Liver (tissue), 9 donors: Measurements from ENCODE around the gene HBG2. TPM values are rescaled to one million over a fixed set of nuclear protein-coding genes. Genes with fewer than 3 reads are reported as not detected.
"Not testable (repeated sequence)": the region's sequence is repeated elsewhere in the genome, so short reads cannot be mapped to it uniquely, and the experiment has no call there.

Source experiments
- DNase-seq: peaks from one replicate; pipeline ENCODE4 v3.0.0-alpha.2; 2017; ENCODE audit warnings: low spot score
- H3K27ac ChIP-seq, 2 donors: one replicate each; pipeline ENCODE4 v1.7.0; 2013; ENCODE audit warnings: inconsistent platforms in 2 of 2, low read length in 2 of 2, control low read depth in 1 of 2, low read depth in 1 of 2, mild to moderate bottlenecking in 1 of 2
- H3K27me3 ChIP-seq, 4 donors: one replicate each; pipeline versions ENCODE4 v1.6.1 to v1.7.0; 2013; ENCODE audit warnings: low read length in 3 of 4, inconsistent platforms in 1 of 4, mild to moderate bottlenecking in 1 of 4, moderate library complexity in 1 of 4; ENCODE audit not compliant: control insufficient read depth in 4 of 4, insufficient read depth in 4 of 4
- H3K36me3 ChIP-seq, 4 donors: one replicate each; pipeline versions ENCODE4 v1.6.1 to v1.7.0; 2013; ENCODE audit warnings: low read length in 3 of 4, mild to moderate bottlenecking in 3 of 4, low read depth in 1 of 4, moderate library complexity in 1 of 4; ENCODE audit not compliant: control insufficient read depth in 4 of 4, insufficient read depth in 3 of 4
- H3K4me1 ChIP-seq, 4 donors: one replicate each; pipeline versions ENCODE4 v1.6.1 to v1.7.0; 2013; ENCODE audit warnings: low read length in 3 of 4, mild to moderate bottlenecking in 3 of 4, moderate library complexity in 1 of 4; ENCODE audit not compliant: control insufficient read depth in 4 of 4, insufficient read depth in 4 of 4
- H3K4me3 ChIP-seq, 3 donors: one replicate each; pipeline versions ENCODE4 v1.6.1 to v1.7.0; 2013; ENCODE audit warnings: low read length in 3 of 3, control low read depth in 1 of 3, low read depth in 1 of 3, mild to moderate bottlenecking in 1 of 3
- H3K9ac ChIP-seq, 2 donors: one replicate each; pipeline ENCODE4 v1.7.0; 2013; ENCODE audit warnings: low read length in 2 of 2, mild to moderate bottlenecking in 2 of 2, moderate library complexity in 2 of 2, control low read depth in 1 of 2, low read depth in 1 of 2
- H3K9me3 ChIP-seq, 4 donors: one replicate each; pipeline versions ENCODE4 v1.6.1 to v1.7.0; 2013; ENCODE audit warnings: low read length in 3 of 4; ENCODE audit not compliant: control insufficient read depth in 4 of 4
- EGR1 ChIP-seq, 2 donors: IDR thresholded peaks; 2 replicates each; pipeline ENCODE4 v1.6.1; 2016 to 2018; ENCODE audit warnings: antibody characterized with exemption in 2 of 2, low read depth in 2 of 2
- FOXA1 ChIP-seq: IDR thresholded peaks from 2 replicates; pipeline ENCODE4 v1.6.1; 2016; ENCODE audit warnings: antibody characterized with exemption
- FOXA2 ChIP-seq: IDR thresholded peaks from 2 replicates; pipeline ENCODE4 v1.6.1; 2016; ENCODE audit warnings: antibody characterized with exemption
- GABPA ChIP-seq, 2 donors: IDR thresholded peaks in 1 of 2; conservative IDR thresholded peaks in 1 of 2; 2 replicates each; pipeline ENCODE4 v1.6.1; 2016; ENCODE audit warnings: antibody characterized with exemption in 2 of 2, mild to moderate bottlenecking in 1 of 2, moderate library complexity in 1 of 2
- HNF4A ChIP-seq, 2 donors: conservative IDR thresholded peaks; 2 replicates each; pipeline ENCODE4 v1.6.1; 2016; ENCODE audit warnings: antibody characterized with exemption in 2 of 2, mild to moderate bottlenecking in 2 of 2
- HNF4G ChIP-seq: IDR thresholded peaks from 2 replicates; pipeline ENCODE4 v1.6.1; 2016; ENCODE audit warnings: antibody characterized with exemption
- JUND ChIP-seq, 2 donors: IDR thresholded peaks; 2 replicates each; pipeline ENCODE4 v1.6.1; 2016; ENCODE audit warnings: antibody characterized with exemption in 2 of 2
- NR2F2 ChIP-seq: IDR thresholded peaks from 2 replicates; pipeline ENCODE4 v1.6.1; 2016; ENCODE audit warnings: antibody characterized with exemption
- RAD21 ChIP-seq, 2 donors: IDR thresholded peaks; 2 replicates each; pipeline ENCODE4 v1.6.1; 2016; ENCODE audit warnings: antibody characterized with exemption in 2 of 2, mild to moderate bottlenecking in 2 of 2
- RXRA ChIP-seq, 2 donors: IDR thresholded peaks; 2 replicates each; pipeline ENCODE4 v1.6.1; 2017 to 2018; ENCODE audit warnings: antibody characterized with exemption in 2 of 2, mild to moderate bottlenecking in 1 of 2
- SP1 ChIP-seq: IDR thresholded peaks from 2 replicates; pipeline ENCODE4 v1.6.1; 2018; ENCODE audit warnings: antibody characterized with exemption, mild to moderate bottlenecking
- TAF1 ChIP-seq: conservative IDR thresholded peaks from 2 replicates; pipeline ENCODE4 v1.6.1; 2016; ENCODE audit warnings: antibody characterized with exemption, mild to moderate bottlenecking
- YY1 ChIP-seq: IDR thresholded peaks from 2 replicates; pipeline ENCODE4 v1.6.1; 2016; ENCODE audit warnings: antibody characterized with exemption, mild to moderate bottlenecking
- WGBS: extraction: QIAGEN DNeasy Blood & Tissue Kit; methylation state at CpG from one replicate; pipeline ENCODE4 v1.1.7; 2013; 5-methylcytosine and 5-hydroxymethylcytosine counted together
- polyA plus RNA-seq, 2 donors: library from polyadenylated mRNA; stranded (reverse) in 1 of 2; unstranded in 1 of 2; fragments of 200-250 nt in 1 of 2; fragments of >200 nt in 1 of 2; fragmentation: Nextera tagmentation in 1 of 2; extraction: Ambion mirVana in 1 of 2; gene quantifications; one replicate each; pipeline versions ENCODE4 v1.2.1 to v1.2.3, GENCODE V29; 2013 to 2015
- total RNA-seq, 2 donors: library from RNA; depleted of rRNA; stranded (reverse); fragments of >200 nt; gene quantifications; one replicate each; pipeline ENCODE4 v1.2.3, GENCODE V29; 2014
- TF ChIP-seq, protein P1 (sequence below): fragments of 150-350 bp; IDR thresholded peaks from 2 replicates; pipeline ENCODE4 v1.5.1; 2017; ENCODE audit warnings: improper control_type of control experiment, low read depth, low read length; ENCODE audit not compliant: missing input control
- TF ChIP-seq, protein P2 (sequence below): IDR thresholded peaks from 2 replicates; pipeline ENCODE4 v1.6.1; 2016; ENCODE audit warnings: antibody characterized with exemption
- TF ChIP-seq, protein P3 (sequence below): IDR thresholded peaks from 2 replicates; pipeline ENCODE4 v1.6.1; 2016; ENCODE audit warnings: antibody characterized with exemption
- TF ChIP-seq, protein P4 (sequence below): IDR thresholded peaks from 2 replicates; pipeline ENCODE4 v1.6.1; 2016; ENCODE audit warnings: antibody characterized with exemption
- donor health status: healthy.
- donor health status: healthy.
- donor health status: healthy.
- donor health status: healthy.
- donor health status: healthy.

Gene HBG2
- total and polyA plus RNA-seq, 4 donors = 0.71 to 55,632 TPM; not detected in 2

GRCh38 chr11:5258543-5259262 is 4.1 kb upstream of the HBG2 start:
- H3K4me3 ChIP-seq = no peak overlapping the region
- H3K9ac ChIP-seq = no peak overlapping the region
- no peak for DNase-seq
- TF ChIP-seq, protein P1, sequence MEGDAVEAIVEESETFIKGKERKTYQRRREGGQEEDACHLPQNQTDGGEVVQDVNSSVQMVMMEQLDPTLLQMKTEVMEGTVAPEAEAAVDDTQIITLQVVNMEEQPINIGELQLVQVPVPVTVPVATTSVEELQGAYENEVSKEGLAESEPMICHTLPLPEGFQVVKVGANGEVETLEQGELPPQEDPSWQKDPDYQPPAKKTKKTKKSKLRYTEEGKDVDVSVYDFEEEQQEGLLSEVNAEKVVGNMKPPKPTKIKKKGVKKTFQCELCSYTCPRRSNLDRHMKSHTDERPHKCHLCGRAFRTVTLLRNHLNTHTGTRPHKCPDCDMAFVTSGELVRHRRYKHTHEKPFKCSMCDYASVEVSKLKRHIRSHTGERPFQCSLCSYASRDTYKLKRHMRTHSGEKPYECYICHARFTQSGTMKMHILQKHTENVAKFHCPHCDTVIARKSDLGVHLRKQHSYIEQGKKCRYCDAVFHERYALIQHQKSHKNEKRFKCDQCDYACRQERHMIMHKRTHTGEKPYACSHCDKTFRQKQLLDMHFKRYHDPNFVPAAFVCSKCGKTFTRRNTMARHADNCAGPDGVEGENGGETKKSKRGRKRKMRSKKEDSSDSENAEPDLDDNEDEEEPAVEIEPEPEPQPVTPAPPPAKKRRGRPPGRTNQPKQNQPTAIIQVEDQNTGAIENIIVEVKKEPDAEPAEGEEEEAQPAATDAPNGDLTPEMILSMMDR = no peak
- TF ChIP-seq SP1 = no peak
- TF ChIP-seq HNF4A (conservative IDR thresholded peaks at IDR 0.05) = no peak
- no peak for TF ChIP-seq YY1
- no peak for TF ChIP-seq RXRA (IDR thresholded peaks at IDR 0.05)
- TF ChIP-seq FOXA2 = no peak
- TF ChIP-seq HNF4G = no peak
- no peak for TF ChIP-seq RAD21 (IDR thresholded peaks at IDR 0.05)
- TF ChIP-seq JUND (IDR thresholded peaks at IDR 0.05) = no peak
- TF ChIP-seq FOXA1 = no peak
- TF ChIP-seq, protein P2, sequence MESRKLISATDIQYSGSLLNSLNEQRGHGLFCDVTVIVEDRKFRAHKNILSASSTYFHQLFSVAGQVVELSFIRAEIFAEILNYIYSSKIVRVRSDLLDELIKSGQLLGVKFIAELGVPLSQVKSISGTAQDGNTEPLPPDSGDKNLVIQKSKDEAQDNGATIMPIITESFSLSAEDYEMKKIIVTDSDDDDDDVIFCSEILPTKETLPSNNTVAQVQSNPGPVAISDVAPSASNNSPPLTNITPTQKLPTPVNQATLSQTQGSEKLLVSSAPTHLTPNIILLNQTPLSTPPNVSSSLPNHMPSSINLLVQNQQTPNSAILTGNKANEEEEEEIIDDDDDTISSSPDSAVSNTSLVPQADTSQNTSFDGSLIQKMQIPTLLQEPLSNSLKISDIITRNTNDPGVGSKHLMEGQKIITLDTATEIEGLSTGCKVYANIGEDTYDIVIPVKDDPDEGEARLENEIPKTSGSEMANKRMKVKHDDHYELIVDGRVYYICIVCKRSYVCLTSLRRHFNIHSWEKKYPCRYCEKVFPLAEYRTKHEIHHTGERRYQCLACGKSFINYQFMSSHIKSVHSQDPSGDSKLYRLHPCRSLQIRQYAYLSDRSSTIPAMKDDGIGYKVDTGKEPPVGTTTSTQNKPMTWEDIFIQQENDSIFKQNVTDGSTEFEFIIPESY = no peak
- TF ChIP-seq NR2F2 = no peak
- TF ChIP-seq, protein P3, sequence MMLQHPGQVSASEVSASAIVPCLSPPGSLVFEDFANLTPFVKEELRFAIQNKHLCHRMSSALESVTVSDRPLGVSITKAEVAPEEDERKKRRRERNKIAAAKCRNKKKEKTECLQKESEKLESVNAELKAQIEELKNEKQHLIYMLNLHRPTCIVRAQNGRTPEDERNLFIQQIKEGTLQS = no peak
- no peak for TF ChIP-seq GABPA (IDR thresholded peaks at IDR 0.05 in 1 of 2, conservative IDR thresholded peaks at IDR 0.05 in 1 of 2)
- TF ChIP-seq, protein P4, sequence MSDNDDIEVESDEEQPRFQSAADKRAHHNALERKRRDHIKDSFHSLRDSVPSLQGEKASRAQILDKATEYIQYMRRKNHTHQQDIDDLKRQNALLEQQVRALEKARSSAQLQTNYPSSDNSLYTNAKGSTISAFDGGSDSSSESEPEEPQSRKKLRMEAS = no peak
- no peak for TF ChIP-seq EGR1 (IDR thresholded peaks at IDR 0.05; ENCODE audit: low read depth in 2 of 2)
- WGBS = 71% methylated on average over 7 of the region's 7 CpGs
- H3K27ac ChIP-seq = no peak overlapping the region
- no peaks in the 10 kb centered on the region for H3K36me3 ChIP-seq
- H3K4me1 ChIP-seq = no peaks in the 10 kb centered on the region
- no peaks in the 10 kb centered on the region for H3K9me3 ChIP-seq
- no peaks in the 10 kb centered on the region for H3K27me3 ChIP-seq

GRCh38 chr11:5257296-5257695 is 2.7 kb upstream of the HBG2 start:
- H3K4me1 ChIP-seq = no peaks in the 10 kb centered on the region
- H3K4me3 ChIP-seq = no peak overlapping the region
- peaks cover 0 to 4% (median 0%) of the 10 kb centered on the region in 4 donors for H3K27me3 ChIP-seq
- TF ChIP-seq TAF1 (no peak), HNF4A (conservative IDR thresholded peaks at IDR 0.05) (no peak), RXRA (IDR thresholded peaks at IDR 0.05) (no peak), FOXA2 (no peak), NR2F2 (no peak), YY1 (no peak)
- TF ChIP-seq, protein P4 = no peak
- H3K9ac ChIP-seq = no peak overlapping the region
- 20% methylated on average over 2 of the region's 2 CpGs for WGBS
- no peaks in the 10 kb centered on the region for H3K9me3 ChIP-seq
- H3K36me3 ChIP-seq = no peaks in the 10 kb centered on the region
- H3K27ac ChIP-seq = no peak overlapping the region
- DNase-seq = no peak

DNA sequence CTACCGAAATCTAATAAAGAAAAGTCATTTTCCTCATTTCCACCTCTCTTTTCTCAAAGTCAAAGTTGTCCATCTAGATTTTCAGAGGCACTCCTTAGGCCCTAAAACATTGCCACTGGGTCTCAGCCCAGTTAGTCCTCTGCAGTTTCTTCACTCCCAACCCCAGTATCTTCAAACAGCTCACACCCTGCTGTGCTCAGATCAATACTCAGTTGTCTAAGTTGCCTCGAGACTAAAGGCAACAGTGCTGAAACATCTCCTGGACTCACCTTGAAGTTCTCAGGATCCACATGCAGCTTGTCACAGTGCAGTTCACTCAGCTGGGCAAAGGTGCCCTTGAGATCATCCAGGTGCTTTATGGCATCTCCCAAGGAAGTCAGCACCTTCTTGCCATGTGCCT is 558 bp downstream of the HBG2 start:
- H3K4me1 ChIP-seq, H3K9ac ChIP-seq, DNase-seq, H3K27ac ChIP-seq, H3K4me3 ChIP-seq, H3K9me3 ChIP-seq, H3K36me3 ChIP-seq: not testable (repeated sequence)
- peaks cover 0 to 15% (median 0%) of the 10 kb centered on the region in 4 donors for H3K27me3 ChIP-seq
- WGBS = 63% methylated on average over 2 of the region's 2 CpGs

DNA sequence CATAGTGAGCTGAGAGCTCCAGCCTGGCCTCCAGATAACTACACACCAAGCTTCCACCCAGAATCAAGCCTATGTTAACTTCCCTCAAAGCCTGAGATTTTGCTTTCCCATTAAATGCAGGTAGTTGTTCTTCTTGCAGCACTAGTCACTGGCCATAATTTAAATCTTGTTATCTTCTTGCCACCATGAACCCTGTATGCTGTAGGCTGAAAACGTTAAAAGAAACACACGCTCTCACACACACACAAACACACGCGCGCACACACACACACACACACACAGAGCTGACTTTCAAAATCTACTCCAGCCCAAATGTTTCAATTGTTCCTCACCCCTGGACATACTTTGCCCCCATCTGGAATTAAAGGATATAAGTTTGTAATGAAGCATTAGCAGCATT is 1.1 kb downstream of the HBG2 start:
- 70% methylated on average over 5 of the region's 5 CpGs for WGBS
- DNase-seq = not testable (repeated sequence)

More for the DNA sequence above, 1.1 kb downstream of the HBG2 start:
- not testable (repeated sequence) for H3K27ac ChIP-seq, H3K4me3 ChIP-seq, H3K9me3 ChIP-seq, H3K9ac ChIP-seq, H3K4me1 ChIP-seq, H3K36me3 ChIP-seq
- H3K27me3 ChIP-seq = peaks cover 0 to 15% (median 0%) of the 10 kb centered on the region in 4 donors
